ENCODE data around the gene SAMD15.

DNA sequence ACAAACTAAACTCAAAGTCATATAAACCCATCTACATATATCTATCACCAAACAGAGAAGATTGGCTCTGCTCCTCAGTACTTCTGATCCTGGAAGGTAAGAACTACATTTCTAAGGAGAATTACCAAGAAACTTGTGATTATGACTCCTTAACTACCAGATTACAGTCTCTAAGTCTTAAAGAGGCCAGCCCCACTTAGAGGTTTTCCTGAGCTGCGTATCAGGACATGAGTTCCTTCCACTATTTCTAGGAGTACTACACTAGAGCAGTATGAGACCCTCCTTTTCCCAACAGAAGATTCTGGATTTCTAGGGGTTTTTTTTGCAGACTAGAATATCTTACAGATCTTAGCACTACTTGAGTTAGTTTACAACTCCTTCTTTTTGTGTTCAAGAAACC, 46.2 kb downstream of the SAMD15 start, which contains the start of gene NOXRED1:
- TF ChIP-seq POLR2AphosphoS5 (IDR thresholded peaks at IDR 0.05; ENCODE audit: low read depth, low read length) = no peak
- TF ChIP-seq, protein P1, sequence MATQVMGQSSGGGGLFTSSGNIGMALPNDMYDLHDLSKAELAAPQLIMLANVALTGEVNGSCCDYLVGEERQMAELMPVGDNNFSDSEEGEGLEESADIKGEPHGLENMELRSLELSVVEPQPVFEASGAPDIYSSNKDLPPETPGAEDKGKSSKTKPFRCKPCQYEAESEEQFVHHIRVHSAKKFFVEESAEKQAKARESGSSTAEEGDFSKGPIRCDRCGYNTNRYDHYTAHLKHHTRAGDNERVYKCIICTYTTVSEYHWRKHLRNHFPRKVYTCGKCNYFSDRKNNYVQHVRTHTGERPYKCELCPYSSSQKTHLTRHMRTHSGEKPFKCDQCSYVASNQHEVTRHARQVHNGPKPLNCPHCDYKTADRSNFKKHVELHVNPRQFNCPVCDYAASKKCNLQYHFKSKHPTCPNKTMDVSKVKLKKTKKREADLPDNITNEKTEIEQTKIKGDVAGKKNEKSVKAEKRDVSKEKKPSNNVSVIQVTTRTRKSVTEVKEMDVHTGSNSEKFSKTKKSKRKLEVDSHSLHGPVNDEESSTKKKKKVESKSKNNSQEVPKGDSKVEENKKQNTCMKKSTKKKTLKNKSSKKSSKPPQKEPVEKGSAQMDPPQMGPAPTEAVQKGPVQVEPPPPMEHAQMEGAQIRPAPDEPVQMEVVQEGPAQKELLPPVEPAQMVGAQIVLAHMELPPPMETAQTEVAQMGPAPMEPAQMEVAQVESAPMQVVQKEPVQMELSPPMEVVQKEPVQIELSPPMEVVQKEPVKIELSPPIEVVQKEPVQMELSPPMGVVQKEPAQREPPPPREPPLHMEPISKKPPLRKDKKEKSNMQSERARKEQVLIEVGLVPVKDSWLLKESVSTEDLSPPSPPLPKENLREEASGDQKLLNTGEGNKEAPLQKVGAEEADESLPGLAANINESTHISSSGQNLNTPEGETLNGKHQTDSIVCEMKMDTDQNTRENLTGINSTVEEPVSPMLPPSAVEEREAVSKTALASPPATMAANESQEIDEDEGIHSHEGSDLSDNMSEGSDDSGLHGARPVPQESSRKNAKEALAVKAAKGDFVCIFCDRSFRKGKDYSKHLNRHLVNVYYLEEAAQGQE (IDR thresholded peaks at IDR 0.05; ENCODE audit: insufficient read depth in 1 of 2, low read depth in 2 of 2, low read length in 2 of 2) = no peak
- no peak for TF ChIP-seq FOXP2 (optimal IDR thresholded peaks at IDR 0.05; ENCODE audit: borderline replicate concordance, extremely low read depth, extremely low read length, insufficient read depth)
- TF ChIP-seq TAF1 (IDR thresholded peaks at IDR 0.05; ENCODE audit: borderline replicate concordance, insufficient read depth, low read length) = no peak
